HepG2 (cell line): ENCODE data around the gene TSTD2. TPM values are rescaled to one million over a fixed set of nuclear protein-coding genes. Genes with fewer than 3 reads are reported as not detected.

Experiments
- ATAC-seq: fragments of 200-7000 bp; cut with Tn5 transposase; 3 replicates; pipeline ENCODE4 v1.9.1; 2020; ENCODE audit warnings: mild to moderate bottlenecking, moderate library complexity
- BruUV-seq: library from RNA; stranded (reverse); fragments of 400-500 nt; replicated peaks from 2 replicates; lab custom pipeline; 2021; lab: Mats Ljungman, UMichigan
- CTCF ChIA-PET: fragments of 300-600 bp; formaldehyde crosslinking; extraction: SDS; loops from one replicate; lab custom pipeline; 2021; ENCODE audit warnings: low total read pairs, inconsistent platforms, low intra/inter-chr PET ratio; lab: Yijun Ruan, JAX
- POLR2A ChIA-PET: fragments of 350-600 bp; sonication (Branson Sonifier 250); formaldehyde crosslinking; loops from one replicate; lab custom pipeline; 2020; ENCODE audit warnings: antibody characterized with exemption, inconsistent platforms; lab: Yijun Ruan, JAX
- DNase-seq: peaks from one replicate; pipeline ENCODE4 v3.0.0-alpha.2; 2015; ENCODE audit warnings: low spot score
- FAIRE-seq: peaks from 3 replicates; lab custom pipeline; 2011; peaks lifted over from hg19 to GRCh38; lab: Jason Lieb, UNC
- H2AFZ ChIP-seq: one replicate; pipeline ENCODE4 v1.6.1; 2011; ENCODE audit warnings: low read length, inconsistent platforms
- H3K27ac ChIP-seq: fragments of 300-600 bp; 3 replicates; pipeline ENCODE4 v1.8.0; 2011; ENCODE audit warnings: mixed run types, mild to moderate bottlenecking, mixed read lengths, low read length, inconsistent platforms; ENCODE audit not compliant: insufficient read depth; ENCODE audit errors: extremely low read length
- H3K27me3 ChIP-seq, 2 experiments: fragments of 200-600 bp in 1 of 2; 2 replicates in 1 of 2; 3 replicates in 1 of 2; pipeline versions ENCODE4 v1.6.0 to v1.8.0; 2011; ENCODE audit warnings: low read length in 2 of 2, mild to moderate bottlenecking in 2 of 2, moderate library complexity in 2 of 2, inconsistent platforms in 1 of 2; ENCODE audit not compliant: insufficient read depth in 2 of 2, control insufficient read depth in 1 of 2
- H3K36me3 ChIP-seq, 2 experiments: fragments of 200-600 bp in 1 of 2; replicated peaks in 1 of 2; 2 replicates in 1 of 2; 3 replicates in 1 of 2; pipeline versions ENCODE4 v1.5.1 to v1.8.0; 2011; ENCODE audit warnings: low read length in 2 of 2, inconsistent platforms in 1 of 2; ENCODE audit not compliant: insufficient read depth in 2 of 2, control insufficient read depth in 1 of 2
- H3K4me1 ChIP-seq: 2 replicates; pipeline ENCODE4 v1.5.1; 2012; ENCODE audit warnings: low read length, inconsistent platforms; ENCODE audit not compliant: insufficient read depth
- H3K4me2 ChIP-seq: 2 replicates; pipeline ENCODE4 v1.6.0; 2011; ENCODE audit warnings: low read depth, low read length, inconsistent platforms
- H3K4me3 ChIP-seq, 3 experiments: fragments of 200-600 bp in 1 of 3; sonication (generic), shearing (Covaris generic) in 1 of 3; replicated peaks in 1 of 3; 2 replicates each; pipeline ENCODE4 v1.5.1; 2011 to 2016; ENCODE audit warnings: low read length in 3 of 3, inconsistent platforms in 2 of 3, low read depth in 2 of 3, mild to moderate bottlenecking in 2 of 3, control low read depth in 1 of 3, mixed read lengths in 1 of 3; ENCODE audit not compliant: insufficient read depth in 1 of 3
- H3K79me2 ChIP-seq: one replicate; pipeline ENCODE4 v1.6.1; 2011; ENCODE audit warnings: low read length, inconsistent platforms; ENCODE audit not compliant: insufficient read depth
- H3K9ac ChIP-seq: 2 replicates; pipeline ENCODE4 v1.6.0; 2011; ENCODE audit warnings: mild to moderate bottlenecking, low read depth, low read length, inconsistent platforms; ENCODE audit not compliant: insufficient read depth
- H3K9me3 ChIP-seq: 2 replicates; pipeline ENCODE4 v1.5.1; 2012; ENCODE audit warnings: mild to moderate bottlenecking, low read length
- H4K20me1 ChIP-seq: 2 replicates; pipeline ENCODE4 v1.6.0; 2011; ENCODE audit warnings: inconsistent platforms, mild to moderate bottlenecking, low read length, moderate library complexity; ENCODE audit not compliant: insufficient read depth
- ARHGAP35 ChIP-seq: sonication (generic); formaldehyde crosslinking; IDR thresholded peaks from 2 replicates; pipeline ENCODE4 v1.9.0; 2022; ENCODE audit warnings: mild to moderate bottlenecking, inconsistent platforms, moderate library complexity, missing genetic modification reagents, borderline replicate concordance
- EP300 ChIP-seq, 3 experiments: sonication (generic) in 1 of 3; formaldehyde crosslinking in 1 of 3; IDR thresholded peaks; 2 replicates each; pipeline versions ENCODE4 v1.5.1 to v1.6.1; 2011 to 2020; ENCODE audit warnings: low read depth in 2 of 3, low read length in 2 of 3, borderline replicate concordance in 1 of 3, improper control_type of control experiment in 1 of 3, mild to moderate bottlenecking in 1 of 3, missing genetic modification reagents in 1 of 3, moderate library complexity in 1 of 3
- FIP1L1 ChIP-seq: fragments of 200-400 bp; formaldehyde crosslinking; IDR thresholded peaks from 2 replicates; pipeline ENCODE4 v1.6.1; 2018; ENCODE audit warnings: low read depth, mild to moderate bottlenecking, low read length, moderate library complexity, borderline replicate concordance; ENCODE audit not compliant: insufficient read depth
- SYNCRIP ChIP-seq: fragments of 200-400 bp; formaldehyde crosslinking; IDR thresholded peaks from 2 replicates; pipeline ENCODE4 v1.6.1; 2018; ENCODE audit warnings: mild to moderate bottlenecking, low read depth, low read length; ENCODE audit not compliant: insufficient read depth
- ZNF251 ChIP-seq: sonication (generic); formaldehyde crosslinking; IDR thresholded peaks from 2 replicates; pipeline ENCODE4 v1.9.0; 2021; ENCODE audit warnings: mild to moderate bottlenecking, missing genetic modification reagents
- ZNF564 ChIP-seq: sonication (generic); formaldehyde crosslinking; IDR thresholded peaks from 2 replicates; pipeline ENCODE4 v1.8.1; 2023; ENCODE audit warnings: mild to moderate bottlenecking, missing genetic modification reagents
- WGBS: methylation state at CpG from one replicate; pipeline ENCODE4 v1.1.6; 2017; ENCODE audit warnings: low lambda C conversion rate; 5-methylcytosine and 5-hydroxymethylcytosine counted together
- in situ Hi-C: cut with HindIII; loops from 2 replicates; pipeline ENCODE4 v1.10.0; 2017; ENCODE audit warnings: low pct_unique_long_range_greater_than_20kb; ENCODE audit not compliant: extremely low pct_ligation_motif_present
- intact Hi-C: fragments of 100-400 bp; cut with micrococcal nuclease; formaldehyde crosslinking; loops from one replicate; pipeline ENCODE4 v1.10.0; 2022; ENCODE audit not compliant: unreplicated experiment
- polyA plus RNA-seq, 8 experiments: library from polyadenylated mRNA; depleted of rRNA in 3 of 8; stranded (reverse) in 7 of 8; unstranded in 1 of 8; fragments of >200 nt; fragmentation: Illumina TruSeq in 4 of 8; extraction: Trizol in 4 of 8; gene quantifications; 2 replicates each; pipeline versions ENCODE4 v1.2.1 to v1.2.3, GENCODE V29; 2011 to 2016; ENCODE audit warnings: low read depth in 4 of 8, missing spikeins in 1 of 8, mixed read lengths in 1 of 8; ENCODE audit not compliant: insufficient read depth in 1 of 8
- total RNA-seq, 5 experiments: library from RNA; depleted of rRNA; stranded (reverse); fragments of >200 nt; fragmentation: Illumina TruSeq; extraction: Trizol; gene quantifications; 2 replicates each; pipeline ENCODE4 v1.2.3, GENCODE V29; 2016; ENCODE audit warnings: low read depth in 1 of 5
- TF ChIP-seq, protein P1 (sequence below): IDR thresholded peaks from 2 replicates; pipeline ENCODE4 v1.6.1; 2016
- TF ChIP-seq, protein P2 (sequence below): sonication (generic); formaldehyde crosslinking; conservative IDR thresholded peaks from 2 replicates; pipeline ENCODE4 v1.8.1; 2023; ENCODE audit warnings: missing genetic modification reagents
- TF ChIP-seq, protein P3 (sequence below): sonication (generic); formaldehyde crosslinking; IDR thresholded peaks from 2 replicates; pipeline ENCODE4 v1.8.0; 2022; ENCODE audit warnings: mild to moderate bottlenecking, missing genetic modification reagents

TSTD2 gene
- total and polyA plus RNA-seq, 2 of the 13 experiments (the other 11 are each of a cell fraction or from before 2014, with no cell fraction given) = 16.0 to 23.1 TPM

DNA sequence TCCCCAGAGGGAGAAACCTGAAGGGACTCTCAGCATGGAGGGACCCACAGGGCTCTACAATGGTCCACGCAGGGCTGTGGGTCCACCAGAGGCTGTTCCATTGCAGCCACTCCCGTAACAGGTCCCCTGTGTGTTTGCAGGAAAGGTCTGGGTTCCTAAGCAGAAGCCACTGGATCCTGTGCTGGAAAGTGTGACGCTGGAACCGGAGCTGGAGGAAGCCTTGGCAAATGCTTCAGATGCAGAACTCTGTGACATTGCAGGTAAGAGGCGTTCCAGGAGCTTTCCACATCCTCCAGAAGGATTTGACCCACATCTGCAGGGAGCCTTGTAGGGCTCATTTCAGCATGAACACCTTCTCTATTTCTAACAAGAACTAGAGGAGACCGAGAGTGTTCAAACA, 80.0 kb downstream of the TSTD2 start (continued):
- TF ChIP-seq, protein P1, sequence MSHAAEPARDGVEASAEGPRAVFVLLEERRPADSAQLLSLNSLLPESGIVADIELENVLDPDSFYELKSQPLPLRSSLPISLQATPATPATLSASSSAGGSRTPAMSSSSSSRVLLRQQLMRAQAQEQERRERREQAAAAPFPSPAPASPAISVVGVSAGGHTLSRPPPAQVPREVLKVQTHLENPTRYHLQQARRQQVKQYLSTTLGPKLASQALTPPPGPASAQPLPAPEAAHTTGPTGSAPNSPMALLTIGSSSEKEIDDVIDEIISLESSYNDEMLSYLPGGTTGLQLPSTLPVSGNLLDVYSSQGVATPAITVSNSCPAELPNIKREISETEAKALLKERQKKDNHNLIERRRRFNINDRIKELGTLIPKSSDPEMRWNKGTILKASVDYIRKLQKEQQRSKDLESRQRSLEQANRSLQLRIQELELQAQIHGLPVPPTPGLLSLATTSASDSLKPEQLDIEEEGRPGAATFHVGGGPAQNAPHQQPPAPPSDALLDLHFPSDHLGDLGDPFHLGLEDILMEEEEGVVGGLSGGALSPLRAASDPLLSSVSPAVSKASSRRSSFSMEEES (CRISPR knock-in tag) = no peak
- TF ChIP-seq FIP1L1 (no peak), SYNCRIP (no peak)
- TF ChIP-seq, protein P2, sequence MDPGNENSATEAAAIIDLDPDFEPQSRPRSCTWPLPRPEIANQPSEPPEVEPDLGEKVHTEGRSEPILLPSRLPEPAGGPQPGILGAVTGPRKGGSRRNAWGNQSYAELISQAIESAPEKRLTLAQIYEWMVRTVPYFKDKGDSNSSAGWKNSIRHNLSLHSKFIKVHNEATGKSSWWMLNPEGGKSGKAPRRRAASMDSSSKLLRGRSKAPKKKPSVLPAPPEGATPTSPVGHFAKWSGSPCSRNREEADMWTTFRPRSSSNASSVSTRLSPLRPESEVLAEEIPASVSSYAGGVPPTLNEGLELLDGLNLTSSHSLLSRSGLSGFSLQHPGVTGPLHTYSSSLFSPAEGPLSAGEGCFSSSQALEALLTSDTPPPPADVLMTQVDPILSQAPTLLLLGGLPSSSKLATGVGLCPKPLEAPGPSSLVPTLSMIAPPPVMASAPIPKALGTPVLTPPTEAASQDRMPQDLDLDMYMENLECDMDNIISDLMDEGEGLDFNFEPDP = no peak
- TF ChIP-seq, all 625 proteins: peak for 0

DNA sequence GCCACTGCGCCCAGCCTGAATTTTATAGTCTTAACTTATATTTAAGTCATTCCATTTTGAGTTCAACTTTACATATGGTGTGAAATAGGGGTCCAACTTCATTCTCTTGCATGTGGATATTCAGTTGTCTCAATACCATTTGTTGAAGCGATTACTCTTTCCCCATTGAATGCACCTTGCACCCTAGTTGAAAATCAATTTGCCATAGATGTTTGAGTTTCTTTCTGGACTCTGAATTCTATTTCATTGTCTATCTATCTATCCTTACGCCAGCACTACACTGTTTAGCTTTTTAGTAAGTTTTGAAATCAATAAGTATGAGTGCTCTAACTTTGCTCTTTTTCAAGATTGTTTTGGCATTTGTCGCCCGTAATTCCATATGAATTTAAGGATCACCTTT, 81.9 kb downstream of the TSTD2 start:
- ATAC-seq = no peak

More for the DNA sequence above, 81.9 kb downstream of the TSTD2 start:
- no peak for FAIRE-seq
- no peak overlapping the region for H3K27ac ChIP-seq
- TF ChIP-seq ZNF251 (CRISPR knock-in tag) = no peak
- TF ChIP-seq ARHGAP35 = no peak
- TF ChIP-seq EP300 (IDR thresholded peaks at IDR 0.05; ENCODE audit: low read depth in 2 of 2, low read length in 2 of 2) = no peak
- TF ChIP-seq EP300 (CRISPR knock-in tag; IDR thresholded peaks at IDR 0.05; ENCODE audit: borderline replicate concordance) = no peak
- TF ChIP-seq, protein P3, sequence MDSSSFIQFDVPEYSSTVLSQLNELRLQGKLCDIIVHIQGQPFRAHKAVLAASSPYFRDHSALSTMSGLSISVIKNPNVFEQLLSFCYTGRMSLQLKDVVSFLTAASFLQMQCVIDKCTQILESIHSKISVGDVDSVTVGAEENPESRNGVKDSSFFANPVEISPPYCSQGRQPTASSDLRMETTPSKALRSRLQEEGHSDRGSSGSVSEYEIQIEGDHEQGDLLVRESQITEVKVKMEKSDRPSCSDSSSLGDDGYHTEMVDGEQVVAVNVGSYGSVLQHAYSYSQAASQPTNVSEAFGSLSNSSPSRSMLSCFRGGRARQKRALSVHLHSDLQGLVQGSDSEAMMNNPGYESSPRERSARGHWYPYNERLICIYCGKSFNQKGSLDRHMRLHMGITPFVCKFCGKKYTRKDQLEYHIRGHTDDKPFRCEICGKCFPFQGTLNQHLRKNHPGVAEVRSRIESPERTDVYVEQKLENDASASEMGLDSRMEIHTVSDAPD (CRISPR knock-in tag) = no peak
- TF ChIP-seq ZNF564 (CRISPR knock-in tag) = no peak
- POLR2A ChIA-PET = no interaction called here
- no peaks in the 10 kb centered on the region for H4K20me1 ChIP-seq
- no peaks in the 10 kb centered on the region for H3K9me3 ChIP-seq
- no peaks in the 10 kb centered on the region for H3K79me2 ChIP-seq
- H3K9ac ChIP-seq = no peak overlapping the region
- no TSS peak for BruUV-seq
- in situ Hi-C loops (no loop called here), intact Hi-C loops (no loop called here)
- WGBS = 46% methylated on average over 5 of the region's 5 CpGs
- peaks cover 0 to 13% of the 10 kb centered on the region in 2 experiments; a peak in 2 of 5 replicates for H3K27me3 ChIP-seq
- H2AFZ ChIP-seq = no peak overlapping the region
- CTCF ChIA-PET = no interaction called here
- H3K36me3 ChIP-seq = no peaks in the 10 kb centered on the region
- H3K4me1 ChIP-seq = no peaks in the 10 kb centered on the region
- DNase-seq = no peak
- H3K4me3 ChIP-seq = no peak overlapping the region
- H3K4me2 ChIP-seq = no peak overlapping the region
